DMS 273 treated with DMSO at 0.1 percent for 48 hours (cell line): ENCODE results near the gene ELAVL2.

Source experiments
- DNase-seq: peaks from one replicate; lab custom pipeline; 2025; lab: John Stamatoyannopoulos, UW

The ELAVL2 gene

GRCh38 chr9:23821375-23822181, 4.5 kb downstream of the ELAVL2 start:
- DNase-seq = peak; percentile 44

- no peak for DNase-seq
Measured at GRCh38 chr9:23820451-23821374, 5.3 kb downstream of the ELAVL2 start.

- DNase-seq = no peak
Measured at GRCh38 chr9:23819403-23819802, 6.6 kb downstream of the ELAVL2 start.

GRCh38 chr9:23814243-23814642, 11.8 kb downstream of the ELAVL2 start:
- DNase-seq = no peak

- DNase-seq = no peak
Measured at GRCh38 chr9:23812673-23813072, 13.4 kb downstream of the ELAVL2 start.

GRCh38 chr9:23811633-23812032, 14.4 kb downstream of the ELAVL2 start:
- DNase-seq = no peak

GRCh38 chr9:23803216-23803615, 22.8 kb downstream of the ELAVL2 start:
- DNase-seq = no peak

GRCh38 chr9:23801523-23801922, 24.5 kb downstream of the ELAVL2 start:
- DNase-seq = no peak

- DNase-seq = no peak
Measured at GRCh38 chr9:23799521-23799920, 26.5 kb downstream of the ELAVL2 start.

GRCh38 chr9:23798325-23798724, 27.7 kb downstream of the ELAVL2 start:
- no peak for DNase-seq

- DNase-seq = no peak
Measured at GRCh38 chr9:23796209-23796608, 29.8 kb downstream of the ELAVL2 start.

GRCh38 chr9:23790351-23791260, 35.4 kb downstream of the ELAVL2 start:
- no peak for DNase-seq

- DNase-seq = no peak
Measured at GRCh38 chr9:23789529-23790254, 36.3 kb downstream of the ELAVL2 start.

- DNase-seq = no peak
Measured at GRCh38 chr9:23784962-23785361, 41.1 kb downstream of the ELAVL2 start.

- DNase-seq = no peak
Measured at GRCh38 chr9:23783509-23783908, 42.5 kb downstream of the ELAVL2 start.

- DNase-seq = peak; percentile 27
Measured at GRCh38 chr9:23779220-23779619, 46.8 kb downstream of the ELAVL2 start.

GRCh38 chr9:23777328-23777727, 48.7 kb downstream of the ELAVL2 start:
- DNase-seq = no peak

- DNase-seq = no peak
Measured at GRCh38 chr9:23775549-23775948, 50.5 kb downstream of the ELAVL2 start.

- DNase-seq = no peak
Measured at GRCh38 chr9:23774266-23774665, 51.8 kb downstream of the ELAVL2 start.

GRCh38 chr9:23772385-23772783, 53.7 kb downstream of the ELAVL2 start:
- no peak for DNase-seq

- no peak for DNase-seq
Measured at GRCh38 chr9:23771746-23772384, 54.2 kb downstream of the ELAVL2 start.
